NB4 (cell line): Measurements from ENCODE around the gene PIEZO2.
"Not testable (repeated sequence)": the region's sequence is repeated elsewhere in the genome, so short reads cannot be mapped to it uniquely, and the experiment has no call there.

Source experiments
- DNase-seq: peaks from one replicate; pipeline ENCODE4 v3.0.0; 2010; ENCODE audit warnings: low read depth
- H3K4me3 ChIP-seq: one replicate; pipeline ENCODE4 v1.5.1; 2011; ENCODE audit warnings: mild to moderate bottlenecking, low read depth, low read length, moderate library complexity
- CTCF ChIP-seq: IDR thresholded peaks from one replicate; pipeline ENCODE4 v1.5.1; 2012; ENCODE audit warnings: low read depth, low read length
- MAX ChIP-seq: IDR thresholded peaks from 2 replicates; pipeline ENCODE4 v1.6.1; 2011; ENCODE audit warnings: low read depth, low read length
- MYC ChIP-seq: IDR thresholded peaks from 2 replicates; pipeline ENCODE4 v1.6.1; 2011; ENCODE audit warnings: low read depth, low read length
- POLR2A ChIP-seq: IDR thresholded peaks from 2 replicates; pipeline ENCODE4 v1.6.1; 2011; ENCODE audit warnings: mild to moderate bottlenecking; ENCODE audit not compliant: insufficient read length; ENCODE audit errors: extremely low read depth

PIEZO2 gene

GRCh38 chr18:10851824-10852319, 297.5 kb downstream of the PIEZO2 start:
- TF ChIP-seq POLR2A: no peak
- no peak for TF ChIP-seq MYC
- TF ChIP-seq CTCF: peak; percentile 44
- no peak for TF ChIP-seq MAX
- peak; percentile 50 for DNase-seq
- H3K4me3 ChIP-seq: no peak overlapping the region

GRCh38 chr18:10850840-10851239, 298.5 kb downstream of the PIEZO2 start:
- no peak for DNase-seq
- no peak overlapping the region for H3K4me3 ChIP-seq
- TF ChIP-seq POLR2A (no peak), CTCF (no peak), MAX (no peak), MYC (no peak)

- H3K4me3 ChIP-seq: no peak overlapping the region
- TF ChIP-seq CTCF (no peak), MYC (no peak), MAX (no peak), POLR2A (no peak)
- DNase-seq: no peak
These were observed 299.2 kb downstream of the PIEZO2 start for GRCh38 chr18:10850216-10850615.

GRCh38 chr18:10847907-10848306, 301.5 kb downstream of the PIEZO2 start:
- no peak for TF ChIP-seq MYC
- no peak for DNase-seq
- H3K4me3 ChIP-seq: no peak overlapping the region

GRCh38 chr18:10847408-10847790, 302.0 kb downstream of the PIEZO2 start:
- TF ChIP-seq CTCF (no peak), POLR2A (no peak), MYC (no peak), MAX (no peak)
- no peak for DNase-seq
- H3K4me3 ChIP-seq: no peak overlapping the region

GRCh38 chr18:10846657-10847407, 302.5 kb downstream of the PIEZO2 start:
- DNase-seq: no peak
- no peak overlapping the region for H3K4me3 ChIP-seq
- no peak for TF ChIP-seq MAX
- TF ChIP-seq MYC: no peak
- TF ChIP-seq POLR2A: no peak
- no peak for TF ChIP-seq CTCF

GRCh38 chr18:10846035-10846434, 303.3 kb downstream of the PIEZO2 start:
- H3K4me3 ChIP-seq, DNase-seq: not testable (repeated sequence)
